ENCODE measurements around the gene VRTN. TPM values are rescaled to one million over a fixed set of nuclear protein-coding genes. Genes with fewer than 3 reads are reported as not detected.

VRTN gene
- total and polyA plus RNA-seq, 2 of the 8 experiments (the other 6 are each of a cell fraction or from before 2014, with no cell fraction given), result 133 to 148 TPM

- H3K56ac ChIP-seq (replicated peaks; ENCODE audit: insufficient read length, low read depth, low read length), result no peak overlapping the region
- no peak overlapping the region for H2BK20ac ChIP-seq (ENCODE audit: low read length)
- TF ChIP-seq ATF3 (IDR thresholded peaks at IDR 0.05; ENCODE audit: insufficient read depth, low read depth, low read length), result no peak
- TF ChIP-seq HDAC2 (IDR thresholded peaks at IDR 0.05; ENCODE audit: borderline replicate concordance in 1 of 2, low read depth in 2 of 2, low read length in 2 of 2), result no peak
- no peak for TF ChIP-seq GTF2F1 (IDR thresholded peaks at IDR 0.05; ENCODE audit: borderline replicate concordance, low read depth, low read length)
- no peak for TF ChIP-seq RXRA (IDR thresholded peaks at IDR 0.05; ENCODE audit: insufficient read depth, low read depth, low read length)
- TF ChIP-seq MAX (IDR thresholded peaks at IDR 0.05), result no peak
- TF ChIP-seq SIRT6 (IDR thresholded peaks at IDR 0.05; ENCODE audit: low read length), result no peak
- TF ChIP-seq NRF1 (IDR thresholded peaks at IDR 0.05; ENCODE audit: low read depth, low read length), result no peak
- no peak for TF ChIP-seq CREB1 (IDR thresholded peaks at IDR 0.05)
- TF ChIP-seq RFX5 (IDR thresholded peaks at IDR 0.05; ENCODE audit: borderline replicate concordance, low read depth, low read length), result no peak
- no peak for TF ChIP-seq SIN3A (conservative IDR thresholded peaks at IDR 0.05 in 1 of 2, IDR thresholded peaks at IDR 0.05 in 1 of 2; ENCODE audit: low read depth in 1 of 2, low read length in 2 of 2)
- no peak for TF ChIP-seq POU5F1 (IDR thresholded peaks at IDR 0.05; ENCODE audit: low read depth, low read length)
- no peak for DNase-seq (ENCODE audit: low read depth in 1 of 2, low spot score in 2 of 2)
- POLR2A ChIA-PET (ENCODE audit: partially characterized antibody), result interaction anchor here (1.0 to 1.6 kb wide), 4 partner anchors 11 to 39 kb away, joined by 3 to 5 read pairs (median 4); partner anchors contain the start of gene VRTN
- no peak overlapping the region for H2BK12ac ChIP-seq (ENCODE audit: low read depth, low read length)
- no peak overlapping the region for H3K4ac ChIP-seq (replicated peaks; ENCODE audit: insufficient read length, low read depth, low read length)
- H3K79me2 ChIP-seq (ENCODE audit: control insufficient read depth in 1 of 2, insufficient read depth in 2 of 2, low read length in 2 of 2), result no peaks in the 10 kb centered on the region
- no peak overlapping the region for H2BK15ac ChIP-seq (ENCODE audit: low read length)
- no peaks in the 10 kb centered on the region for H3K36me3 ChIP-seq (ENCODE audit: control insufficient read depth in 2 of 4, insufficient read depth in 4 of 4, low read length in 3 of 4)
- no peak overlapping the region for H4K91ac ChIP-seq (replicated peaks; ENCODE audit: insufficient read length, low read length)
- no peak overlapping the region for H3K18ac ChIP-seq (ENCODE audit: extremely low read depth, low read length)
- H3K9ac ChIP-seq (replicated peaks in 1 of 4; ENCODE audit: extremely low read depth in 1 of 4, low read depth in 3 of 4, low read length in 3 of 4), result no peak overlapping the region
- H3K27me3 ChIP-seq (replicated peaks in 1 of 4; ENCODE audit: control insufficient read depth in 3 of 4, extremely low read depth in 1 of 4, insufficient read depth in 3 of 4, low read length in 3 of 4), result no peaks in the 10 kb centered on the region
- no peaks in the 10 kb centered on the region for H4K20me1 ChIP-seq (replicated peaks in 1 of 2; ENCODE audit: control insufficient read depth in 1 of 2, insufficient read depth in 2 of 2, low read length in 2 of 2)
- H3K9me3 ChIP-seq (ENCODE audit: insufficient read depth in 2 of 2, low read depth in 1 of 2, low read length in 1 of 2), result no peaks in the 10 kb centered on the region
- no peaks in the 10 kb centered on the region for H3K23me2 ChIP-seq (ENCODE audit: low read depth, low read length)
- no peak overlapping the region for H3K4me3 ChIP-seq (ENCODE audit: extremely low read depth in 1 of 4, insufficient read depth in 2 of 4, low read depth in 3 of 4, low read length in 4 of 4)
- H3K4me2 ChIP-seq (ENCODE audit: insufficient read depth in 1 of 2, low read depth in 2 of 2, low read length in 2 of 2), result no peak overlapping the region
- FAIRE-seq, result no peak
- no peak overlapping the region for H3K27ac ChIP-seq (ENCODE audit: low read depth, low read length)
- H2AFZ ChIP-seq (ENCODE audit: low read length), result no peak overlapping the region
- H3K14ac ChIP-seq (ENCODE audit: insufficient read length), result no peak overlapping the region
- no peak overlapping the region for H4K8ac ChIP-seq (ENCODE audit: extremely low read depth, insufficient read depth, low read length)
- H2AK5ac ChIP-seq (ENCODE audit: low read depth, low read length), result no peak overlapping the region
- no peaks in the 10 kb centered on the region for H3K4me1 ChIP-seq (replicated peaks in 1 of 4; ENCODE audit: control insufficient read depth in 3 of 4, insufficient read depth in 4 of 4, low read length in 3 of 4)
- no peak overlapping the region for H2BK5ac ChIP-seq (ENCODE audit: low read depth, low read length)
- H3K79me1 ChIP-seq (ENCODE audit: low read depth, low read length), result no peaks in the 10 kb centered on the region
- 89% methylated on average over 8 of the region's 8 CpGs; no CpG with 5 or more reads in 1 of the 2 experiments for WGBS, 2 experiments (ENCODE audit: extremely low coverage in 1 of 2, insufficient coverage in 1 of 2, insufficient read length in 1 of 2, insufficient replicate concordance in 2 of 2, low coverage in 1 of 2, low lambda C conversion rate in 2 of 2, missing lambda C conversion rate in 1 of 2)
- no peak overlapping the region for H2BK120ac ChIP-seq (replicated peaks; ENCODE audit: low read depth, low read length)
- H4K5ac ChIP-seq (ENCODE audit: insufficient read length, low read depth, low read length), result no peak overlapping the region
- CTCF ChIA-PET (ENCODE audit: partially characterized antibody), result interaction anchor here (0.5 to 14.0 kb wide), 6 partner anchors 13 to 169 kb away, joined by 3 to 144 read pairs (median 4); partner anchors contain the start of gene ABCD4
- H3K23ac ChIP-seq (ENCODE audit: insufficient read length), result no peak overlapping the region
Measured at GRCh38 chr14:74309125-74310022, 38.9 kb upstream of the VRTN start.
